Measurements from ENCODE around the gene STS. TPM values are rescaled to one million over a fixed set of nuclear protein-coding genes. Genes with fewer than 3 reads are reported as not detected.

The STS gene
- total RNA-seq, 2 experiments from 2014 or later, result 0.47 to 0.50 TPM

DNA sequence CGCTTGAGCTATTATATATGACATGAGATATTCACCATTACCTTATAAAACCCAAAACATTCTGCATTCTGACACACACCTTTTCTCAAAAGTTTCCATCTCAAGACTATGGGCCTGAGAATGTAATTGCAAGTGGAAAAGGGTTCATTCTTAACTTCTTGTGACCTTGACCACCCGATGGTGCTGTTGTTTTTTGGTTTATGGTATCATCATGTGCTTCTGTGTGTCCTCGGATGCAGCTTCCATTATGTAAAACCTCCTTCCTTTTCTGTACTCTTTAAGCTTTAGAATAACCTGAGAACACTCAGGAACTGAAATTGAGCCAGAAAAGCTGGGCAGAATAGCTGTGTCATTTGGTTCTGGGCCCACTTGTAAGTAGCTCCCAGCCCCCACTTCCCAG is 16.7 kb downstream of the STS start:
- Mint-ChIP-seq H3K27me3 (no peaks in the 10 kb centered on the region), H3K36me3 (ENCODE audit: low read depth) (no peaks in the 10 kb centered on the region), H3K4me1 (ENCODE audit: low read depth) (no peaks in the 10 kb centered on the region), H3K4me3 (no peak overlapping the region), H3K27ac (no peak overlapping the region), H3K9me3 (no peaks in the 10 kb centered on the region)
- Histone ChIP-seq H3K27ac (ENCODE audit: low read depth in 1 of 2, low read length in 2 of 2) (no peak overlapping the region), H3K27me3 (ENCODE audit: control insufficient read depth in 1 of 2, insufficient read depth in 2 of 2, low read length in 2 of 2) (no peaks in the 10 kb centered on the region), H3K36me3 (ENCODE audit: insufficient read depth, low read length) (no peaks in the 10 kb centered on the region), H3K9me3 (ENCODE audit: control insufficient read depth in 1 of 2, insufficient read depth in 1 of 2, low read length in 2 of 2) (no peaks in the 10 kb centered on the region), H3K4me1 (ENCODE audit: insufficient read depth, low read length) (no peaks in the 10 kb centered on the region), H3K4me3 (ENCODE audit: low read length) (no peak overlapping the region)
- ChIA-PET CTCF (no interaction called here), POLR2A (no interaction called here)
- ATAC-seq (ENCODE audit: poor library complexity), result no peak
- TF ChIP-seq, protein P1, sequence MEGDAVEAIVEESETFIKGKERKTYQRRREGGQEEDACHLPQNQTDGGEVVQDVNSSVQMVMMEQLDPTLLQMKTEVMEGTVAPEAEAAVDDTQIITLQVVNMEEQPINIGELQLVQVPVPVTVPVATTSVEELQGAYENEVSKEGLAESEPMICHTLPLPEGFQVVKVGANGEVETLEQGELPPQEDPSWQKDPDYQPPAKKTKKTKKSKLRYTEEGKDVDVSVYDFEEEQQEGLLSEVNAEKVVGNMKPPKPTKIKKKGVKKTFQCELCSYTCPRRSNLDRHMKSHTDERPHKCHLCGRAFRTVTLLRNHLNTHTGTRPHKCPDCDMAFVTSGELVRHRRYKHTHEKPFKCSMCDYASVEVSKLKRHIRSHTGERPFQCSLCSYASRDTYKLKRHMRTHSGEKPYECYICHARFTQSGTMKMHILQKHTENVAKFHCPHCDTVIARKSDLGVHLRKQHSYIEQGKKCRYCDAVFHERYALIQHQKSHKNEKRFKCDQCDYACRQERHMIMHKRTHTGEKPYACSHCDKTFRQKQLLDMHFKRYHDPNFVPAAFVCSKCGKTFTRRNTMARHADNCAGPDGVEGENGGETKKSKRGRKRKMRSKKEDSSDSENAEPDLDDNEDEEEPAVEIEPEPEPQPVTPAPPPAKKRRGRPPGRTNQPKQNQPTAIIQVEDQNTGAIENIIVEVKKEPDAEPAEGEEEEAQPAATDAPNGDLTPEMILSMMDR (IDR thresholded peaks at IDR 0.05), result no peak
- DNase-seq, result no peak
- intact Hi-C loops (cut with DNase I, micrococcal nuclease), result loop anchor here in 1 of 2 experiments (5.0 kb wide), 1 partner anchor 287 kb away; no protein-coding TSS in a partner anchor

DNA sequence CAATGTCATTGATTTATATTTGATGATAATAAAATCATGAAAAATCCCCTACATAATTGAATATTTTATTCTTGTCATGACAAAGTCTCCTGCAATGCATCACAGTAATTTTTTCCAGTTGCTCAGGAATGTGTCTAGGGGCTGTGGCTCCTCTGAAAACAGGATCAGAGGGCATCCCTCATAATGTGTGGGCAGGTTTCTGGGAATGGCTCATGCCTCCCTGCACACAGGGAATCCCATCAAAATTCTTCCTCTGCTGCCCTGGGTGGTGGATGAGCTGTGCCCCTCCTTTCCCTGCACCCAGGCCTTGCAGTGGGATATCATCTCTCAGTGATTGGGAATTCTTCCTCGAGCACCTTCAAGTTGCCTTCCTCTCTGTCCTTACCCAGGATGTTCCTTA is 20.9 kb downstream of the STS start:
- H3K4me1 Mint-ChIP-seq (ENCODE audit: low read depth), result no peaks in the 10 kb centered on the region
- ATAC-seq (ENCODE audit: poor library complexity), result no peak
- H3K36me3 Mint-ChIP-seq (ENCODE audit: low read depth), result no peaks in the 10 kb centered on the region
- H3K4me3 Mint-ChIP-seq, result no peak overlapping the region
- H3K27me3 Mint-ChIP-seq, result no peaks in the 10 kb centered on the region
- H3K4me3 ChIP-seq (ENCODE audit: low read length), result no peak overlapping the region
- TF ChIP-seq, protein P1 (IDR thresholded peaks at IDR 0.05), result no peak
- no peaks in the 10 kb centered on the region for H3K9me3 Mint-ChIP-seq
- ChIA-PET CTCF (no interaction called here), POLR2A (no interaction called here)
- no peak overlapping the region for H3K27ac Mint-ChIP-seq
- H3K4me1 ChIP-seq (ENCODE audit: insufficient read depth, low read length), result no peaks in the 10 kb centered on the region
- no peaks in the 10 kb centered on the region for H3K27me3 ChIP-seq (ENCODE audit: control insufficient read depth in 1 of 2, insufficient read depth in 2 of 2, low read length in 2 of 2)
- no peak overlapping the region for H3K27ac ChIP-seq (ENCODE audit: low read depth in 1 of 2, low read length in 2 of 2)
- DNase-seq, result no peak
- H3K9me3 ChIP-seq (ENCODE audit: control insufficient read depth in 1 of 2, insufficient read depth in 1 of 2, low read length in 2 of 2), result no peaks in the 10 kb centered on the region
- no peaks in the 10 kb centered on the region for H3K36me3 ChIP-seq (ENCODE audit: insufficient read depth, low read length)
- intact Hi-C loops (cut with DNase I, micrococcal nuclease), result no loop called here

- no peaks in the 10 kb centered on the region for H3K4me1 ChIP-seq (ENCODE audit: insufficient read depth, low read length)
- Mint-ChIP-seq H3K4me3 (no peak overlapping the region), H3K9me3 (no peaks in the 10 kb centered on the region), H3K36me3 (ENCODE audit: low read depth) (no peaks in the 10 kb centered on the region), H3K27ac (no peak overlapping the region), H3K4me1 (ENCODE audit: low read depth) (no peaks in the 10 kb centered on the region), H3K27me3 (no peaks in the 10 kb centered on the region)
- H3K4me3 ChIP-seq (ENCODE audit: low read length), result no peak overlapping the region
- POLR2A ChIA-PET, result no interaction called here
- no peaks in the 10 kb centered on the region for H3K36me3 ChIP-seq (ENCODE audit: insufficient read depth, low read length)
- no peak overlapping the region for H3K27ac ChIP-seq (ENCODE audit: low read depth in 1 of 2, low read length in 2 of 2)
- TF ChIP-seq, protein P1 (IDR thresholded peaks at IDR 0.05), result no peak
- no peaks in the 10 kb centered on the region for H3K9me3 ChIP-seq (ENCODE audit: control insufficient read depth in 1 of 2, insufficient read depth in 1 of 2, low read length in 2 of 2)
- DNase-seq (no peak), ATAC-seq (ENCODE audit: poor library complexity) (no peak)
- CTCF ChIA-PET, result no interaction called here
- no peaks in the 10 kb centered on the region for H3K27me3 ChIP-seq (ENCODE audit: control insufficient read depth in 1 of 2, insufficient read depth in 2 of 2, low read length in 2 of 2)
- intact Hi-C loops (cut with DNase I, micrococcal nuclease), result no loop called here
Observed at GRCh38 chrX:7169627-7170026, 22.1 kb downstream of the STS start.
